Stimulated activated CD4-positive, alpha-beta T cell treated with anti-CD3 and anti-CD28 coated beads, Interleukin-4, amount 100 ng/mL, for 1 hour (primary cell): ENCODE results near the gene SRMS.

ENCODE experiments used
- DNase-seq: peaks from one replicate; pipeline ENCODE4 v3.0.0-alpha.2; 2020

Gene SRMS

DNA sequence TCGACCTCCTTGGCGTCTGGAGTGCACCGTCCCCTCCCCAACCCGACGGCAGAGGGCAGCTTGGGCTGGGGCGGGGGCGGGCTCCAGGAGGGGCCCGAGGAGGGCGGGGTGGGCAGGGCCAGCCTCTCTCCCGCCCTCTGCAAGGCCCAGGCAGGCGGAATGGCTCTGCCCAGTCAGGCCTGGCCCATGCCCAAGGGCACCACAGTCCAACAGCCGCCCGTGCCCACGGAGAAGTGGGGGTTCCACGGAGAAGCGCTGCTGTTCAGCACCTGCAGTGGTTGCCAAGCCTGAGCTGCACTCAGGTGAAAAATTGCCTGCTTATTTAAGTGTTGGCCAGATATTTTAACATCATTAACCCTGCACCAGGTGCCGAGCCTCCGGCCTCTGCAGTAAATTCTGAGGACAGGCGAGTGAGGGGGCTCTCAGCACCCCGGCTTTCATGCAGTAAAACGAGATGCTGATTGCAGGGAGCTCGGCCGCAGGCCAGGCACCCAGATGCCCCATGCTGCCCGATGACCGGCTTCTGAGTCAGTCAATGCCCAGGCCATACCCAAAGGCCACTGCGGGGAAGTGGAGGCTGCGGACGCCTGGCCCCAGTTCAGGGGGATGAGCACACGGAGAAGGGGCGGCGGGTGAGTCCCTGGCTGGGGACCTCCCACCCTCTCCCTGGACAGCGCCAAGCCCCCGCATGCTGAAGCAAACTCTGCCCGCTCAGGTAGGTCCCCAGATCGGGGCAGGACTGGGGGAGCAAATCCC, at the start of gene SRMS:
TSS of gene SRMS (minus strand) at position 25 of the 756 bp plus-strand sequence. CDS start 286 bp downstream, outside the sequence.
- DNase-seq = no peak

GRCh38 chr20:63596423-63596822, 48.9 kb upstream of the SRMS start:
- no peak for DNase-seq

DNA sequence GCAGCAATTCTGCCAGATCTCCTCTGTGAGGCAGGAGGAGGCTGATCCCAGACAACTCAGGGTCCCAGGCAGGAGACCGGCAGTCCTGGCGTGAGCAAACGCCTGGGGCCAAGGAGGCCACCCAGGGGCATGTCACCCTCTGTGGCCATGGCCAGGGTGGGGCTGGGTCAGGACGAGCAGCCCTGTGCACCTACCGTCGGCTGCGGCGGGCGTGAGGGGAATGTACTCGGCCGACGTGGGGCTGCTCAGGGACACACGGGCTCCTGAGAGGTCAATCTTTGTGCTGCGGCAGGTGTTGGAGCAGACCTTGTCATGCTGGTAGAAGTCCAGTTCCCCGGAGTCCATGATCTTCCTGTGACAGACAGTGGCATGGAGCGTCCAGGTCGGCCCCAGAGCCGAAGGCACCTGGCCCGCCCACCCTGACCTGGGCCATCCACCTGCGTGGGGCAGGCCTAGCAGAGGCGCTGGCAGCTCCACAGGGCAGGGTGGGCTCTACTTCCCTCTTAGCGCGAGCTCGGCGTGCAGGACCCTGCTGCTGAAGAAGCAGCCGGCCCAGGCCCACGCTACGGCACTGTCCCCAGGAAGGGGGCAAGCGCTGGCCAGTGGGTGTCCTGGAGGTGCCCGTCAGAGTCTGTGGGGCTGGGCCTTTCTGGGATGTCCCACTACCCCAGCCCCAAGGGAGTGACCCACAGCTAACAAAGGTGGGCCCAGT, 48.0 kb upstream of the SRMS start:
- DNase-seq = no peak

DNA sequence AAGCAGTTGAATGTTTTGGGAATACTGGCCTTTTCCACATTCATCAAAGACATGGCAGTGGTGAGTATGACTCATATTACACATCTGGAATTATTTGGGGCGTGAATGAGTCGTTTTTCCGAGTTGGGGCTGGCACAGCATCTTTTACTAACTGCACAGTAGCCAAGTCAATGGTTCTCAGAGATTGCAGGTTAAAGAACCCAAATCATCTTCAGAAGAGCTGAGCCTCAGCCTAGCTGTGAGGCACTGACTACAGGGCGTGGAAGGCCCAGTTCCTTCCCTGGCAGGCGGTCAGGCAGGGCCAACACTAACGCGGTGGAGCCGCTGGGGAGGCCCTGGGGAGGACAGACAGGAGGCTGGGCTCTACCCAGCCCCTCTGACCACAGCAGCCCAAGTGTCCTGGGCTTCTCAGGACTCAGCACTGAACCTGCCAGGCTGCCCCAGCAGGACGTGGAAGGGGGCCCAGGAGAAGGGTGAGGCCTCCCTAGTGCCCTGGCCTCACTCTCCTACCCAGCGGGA, 46.6 kb upstream of the SRMS start:
- no peak for DNase-seq

- no peak for DNase-seq
These were observed 45.1 kb upstream of the SRMS start for GRCh38 chr20:63592661-63593060.

GRCh38 chr20:63591786-63592355, 44.3 kb upstream of the SRMS start:
- no peak for DNase-seq

DNA sequence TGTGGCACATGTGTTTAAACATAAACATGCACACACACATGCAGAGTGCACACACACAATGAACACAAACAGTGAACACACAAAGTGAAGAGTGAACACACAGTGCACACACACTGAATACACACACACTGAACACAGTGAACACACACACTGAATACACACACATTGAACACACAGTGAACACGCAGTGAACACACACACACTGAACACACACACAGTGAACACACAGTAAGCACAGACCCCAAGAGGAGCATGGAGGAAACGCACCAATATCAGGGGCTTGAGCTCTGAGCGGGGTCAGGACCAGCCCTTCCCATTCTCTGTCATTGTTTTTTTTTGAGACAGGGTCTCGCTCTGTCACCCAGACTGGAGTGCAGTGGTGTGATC, 43.6 kb upstream of the SRMS start:
- no peak for DNase-seq

DNA sequence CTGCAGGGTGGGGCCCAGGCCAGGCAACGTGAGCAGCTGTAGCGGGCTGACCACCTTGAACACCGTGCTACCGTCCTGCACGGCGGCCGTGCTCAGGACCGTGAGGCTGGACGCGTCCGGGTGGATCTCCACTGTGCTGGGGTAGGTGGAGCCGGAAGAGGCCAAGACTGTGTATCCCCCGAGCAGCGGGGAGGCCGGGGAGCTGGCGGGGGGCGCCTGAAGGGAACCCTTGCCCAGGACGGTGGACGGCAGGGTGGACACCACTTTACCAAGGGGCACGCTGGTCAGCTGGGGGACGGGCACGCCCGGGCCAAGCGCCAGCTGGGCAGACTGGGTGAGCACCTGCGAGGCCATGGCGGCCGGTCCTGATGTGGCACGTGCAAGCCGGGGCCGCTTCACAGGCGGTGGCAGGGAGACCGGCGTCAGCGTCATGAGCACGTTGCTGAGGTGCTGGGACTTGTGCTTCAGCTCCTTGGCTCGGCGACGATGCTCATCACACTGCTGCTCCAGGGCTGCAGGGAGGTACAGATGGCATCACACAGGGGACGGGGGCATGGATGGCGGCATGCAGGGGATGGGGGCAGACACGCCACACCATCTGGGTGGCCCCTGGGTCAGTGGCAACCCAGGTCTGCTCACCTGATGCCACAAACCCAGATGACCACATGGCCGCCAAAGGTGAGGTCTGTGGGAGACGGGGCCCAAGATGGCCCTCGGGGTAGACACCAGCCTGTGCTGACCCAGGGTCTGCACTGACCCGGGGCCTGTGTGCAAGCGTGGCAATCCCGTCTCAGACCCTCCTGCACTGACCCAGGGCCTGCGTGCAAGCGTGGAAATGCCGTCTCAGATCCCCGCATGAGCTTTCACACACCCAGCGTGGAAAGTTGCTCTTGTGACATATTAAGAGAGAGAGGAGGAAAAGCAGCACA, 42.9 kb upstream of the SRMS start:
- no peak for DNase-seq

DNA sequence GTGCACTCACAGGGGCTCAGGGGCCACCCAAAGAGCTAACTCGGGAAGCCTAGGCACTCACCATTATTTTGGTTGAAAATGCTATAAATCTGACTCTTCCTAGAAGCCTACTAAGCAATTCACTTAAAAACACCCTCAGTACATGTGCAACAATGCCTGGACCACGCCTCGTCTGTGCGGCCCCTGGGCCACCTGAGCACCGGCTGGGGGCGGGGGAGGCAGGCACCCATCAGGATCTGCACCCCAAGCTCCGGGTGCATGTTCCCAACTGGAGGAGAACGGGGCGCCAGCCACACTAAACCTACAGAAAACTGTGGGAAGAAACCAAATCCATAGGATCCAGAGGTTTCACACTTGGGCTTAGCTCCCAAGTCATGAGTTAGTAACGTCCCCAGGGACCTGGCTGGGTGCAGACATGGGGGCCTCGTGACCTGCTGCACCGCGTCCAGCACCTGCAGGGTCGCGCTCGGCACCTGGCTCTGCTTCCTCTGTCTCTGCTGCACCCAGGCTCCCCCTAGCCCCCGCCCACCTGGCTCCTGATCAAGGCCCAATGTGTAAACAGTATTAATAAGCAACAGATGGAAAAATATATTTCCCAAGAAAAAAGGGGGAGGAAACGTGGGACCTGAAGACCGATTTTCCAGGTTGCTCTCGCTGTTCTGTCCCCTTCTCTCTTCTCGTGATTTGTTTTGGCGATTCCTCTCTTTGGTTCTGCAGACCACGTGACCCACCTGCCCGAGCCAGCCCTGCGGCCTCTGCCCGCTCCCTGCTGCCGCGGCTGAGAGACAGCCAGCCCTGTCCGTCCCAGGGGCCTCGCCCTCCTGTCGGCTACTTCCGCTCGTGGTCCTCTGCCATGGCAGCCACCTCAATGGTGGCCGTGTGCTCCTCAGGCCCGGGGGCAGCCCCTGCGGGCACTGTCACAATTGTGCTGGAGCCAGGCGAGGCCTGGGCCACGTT, 42.0 kb upstream of the SRMS start:
- no peak for DNase-seq

GRCh38 chr20:63588641-63589041, 41.1 kb upstream of the SRMS start:
- no peak for DNase-seq

- DNase-seq = no peak
These were observed 40.4 kb upstream of the SRMS start for GRCh38 chr20:63587776-63588591.

- DNase-seq = no peak
These were observed 39.7 kb upstream of the SRMS start for GRCh38 chr20:63587256-63587655.

GRCh38 chr20:63586797-63587196, 39.2 kb upstream of the SRMS start:
- DNase-seq = no peak

DNA sequence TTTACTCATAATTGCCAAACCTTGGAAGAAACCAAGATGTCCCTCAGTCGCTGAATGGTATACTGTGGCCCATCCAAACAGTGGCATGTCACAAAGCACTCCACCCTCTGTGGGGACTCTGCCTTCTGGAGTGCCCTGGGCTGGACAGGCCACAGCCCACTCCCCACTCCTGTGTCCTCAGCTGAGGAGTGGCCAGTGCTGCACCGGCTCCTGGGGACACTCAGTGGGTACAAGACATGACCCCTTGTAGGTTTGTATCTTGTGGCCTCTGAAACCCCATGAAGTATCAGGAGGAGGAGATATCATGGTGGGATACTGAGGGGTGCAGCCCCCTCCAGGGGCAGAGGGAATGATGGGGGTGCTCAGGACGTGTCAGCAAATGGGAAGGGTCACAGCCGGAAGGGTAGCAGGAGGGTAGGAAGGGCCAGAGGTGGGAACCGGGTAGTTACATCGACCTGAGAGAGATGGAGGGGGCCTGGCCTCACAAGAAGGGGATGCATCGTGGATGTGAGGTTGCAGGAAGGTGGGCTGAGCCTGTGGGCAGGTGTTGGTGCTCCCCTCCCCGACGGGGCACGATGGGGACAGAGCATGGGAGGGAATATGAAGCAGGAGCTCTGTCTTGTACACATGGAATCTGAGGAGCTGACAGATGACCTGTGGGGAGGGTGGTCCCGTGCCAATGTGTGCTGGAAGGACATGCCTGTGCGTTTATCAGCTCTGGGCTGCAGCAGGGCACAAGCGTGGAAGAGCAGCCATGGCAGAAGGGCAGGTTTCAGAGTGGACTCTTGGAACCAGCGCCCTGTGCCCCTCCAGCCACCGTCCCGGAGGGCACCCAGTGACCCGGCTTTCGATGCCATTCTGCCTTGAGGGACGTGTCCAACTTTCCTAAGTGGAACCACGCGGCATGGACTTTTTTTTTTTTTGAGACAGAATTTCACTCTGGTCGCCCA, 38.3 kb upstream of the SRMS start:
- DNase-seq = no peak

- no peak for DNase-seq
These were observed 35.0 kb upstream of the SRMS start for GRCh38 chr20:63582382-63583063.

GRCh38 chr20:63580796-63581461, 33.4 kb upstream of the SRMS start:
- DNase-seq = peak; percentile 71

GRCh38 chr20:63579017-63579694, 31.6 kb upstream of the SRMS start:
- no peak for DNase-seq
